Neural cell (in vitro differentiated cells): ENCODE data around the gene CXCL16. TPM values are rescaled to one million over a fixed set of nuclear protein-coding genes. Genes with fewer than 3 reads are reported as not detected.

ENCODE experiments used
- H2AFZ ChIP-seq: fragments of 200-600, 300-800 bp; sonication (generic), shearing (Covaris generic); 2 replicates; pipeline ENCODE4 v1.6.0; 2014; ENCODE audit warnings: low read depth, mild to moderate bottlenecking, antibody characterized with exemption, low read length, moderate library complexity
- H3F3A ChIP-seq: fragments of 200-600 bp; shearing (Covaris generic); 2 replicates; pipeline ENCODE4 v1.6.1; 2016; ENCODE audit warnings: mild to moderate bottlenecking, moderate library complexity, mixed read lengths, antibody characterized with exemption, low read length; ENCODE audit not compliant: insufficient read depth, poor library complexity, severe bottlenecking
- H3K27ac ChIP-seq: fragments of 200-600, 300-800 bp; sonication (generic), shearing (Covaris generic); 2 replicates; pipeline ENCODE4 v1.5.1; 2014; ENCODE audit warnings: mild to moderate bottlenecking, low read length, moderate library complexity
- H3K27me3 ChIP-seq: fragments of 300-800, 200-600 bp; sonication (generic), shearing (Covaris generic); 2 replicates; pipeline ENCODE4 v1.6.0; 2014; ENCODE audit warnings: mild to moderate bottlenecking, low read depth, low read length, moderate library complexity; ENCODE audit not compliant: insufficient read depth
- H3K36me3 ChIP-seq: fragments of 300-800, 200-600 bp; sonication (generic), shearing (Covaris generic); 2 replicates; pipeline ENCODE4 v1.5.1; 2014; ENCODE audit warnings: mild to moderate bottlenecking, antibody characterized with exemption, low read length, moderate library complexity; ENCODE audit not compliant: insufficient read depth
- H3K4me2 ChIP-seq: fragments of 300-800, 200-600 bp; sonication (generic), shearing (Covaris generic); 2 replicates; pipeline ENCODE4 v1.6.0; 2014; ENCODE audit warnings: mild to moderate bottlenecking, low read length
- H3K4me3 ChIP-seq: fragments of 300-800, 200-600 bp; sonication (generic), shearing (Covaris generic); 2 replicates; pipeline ENCODE4 v1.5.1; 2014; ENCODE audit warnings: mild to moderate bottlenecking, low read length, moderate library complexity
- H3K79me2 ChIP-seq: fragments of 200-600 bp; shearing (Covaris generic); replicated peaks from 2 replicates; pipeline ENCODE4 v1.6.0; 2014; ENCODE audit warnings: mild to moderate bottlenecking, low read length, moderate library complexity; ENCODE audit not compliant: insufficient read depth
- H3K9ac ChIP-seq: fragments of 300-800, 200-600 bp; sonication (generic), shearing (Covaris generic); 2 replicates; pipeline ENCODE4 v1.6.1; 2016; ENCODE audit warnings: mild to moderate bottlenecking, low read length, mixed read lengths
- H3K9me2 ChIP-seq: fragments of 200-600 bp; shearing (Covaris generic); 2 replicates; pipeline ENCODE4 v1.6.1; 2016; ENCODE audit warnings: mild to moderate bottlenecking, low read length, mixed read lengths; ENCODE audit not compliant: insufficient read depth
- H3K9me3 ChIP-seq: fragments of 200-600, 300-800 bp; sonication (generic), shearing (Covaris generic); 2 replicates; pipeline ENCODE4 v1.6.1; 2016; ENCODE audit warnings: mild to moderate bottlenecking, mixed run types, low read length, moderate library complexity, mixed read lengths
- H4K20me1 ChIP-seq: fragments of 200-600 bp; shearing (Covaris generic); 2 replicates; pipeline ENCODE4 v1.6.1; 2016; ENCODE audit warnings: mild to moderate bottlenecking, mixed run types; ENCODE audit not compliant: insufficient read depth
- CTCF ChIP-seq: fragments of 450-650 bp; IDR thresholded peaks from 2 replicates; pipeline ENCODE4 v1.5.1; 2014; ENCODE audit warnings: antibody characterized with exemption, mild to moderate bottlenecking, moderate library complexity; ENCODE audit not compliant: poor library complexity, severe bottlenecking
- EP300 ChIP-seq: fragments of 450-650 bp; conservative IDR thresholded peaks from 2 replicates; pipeline ENCODE4 v1.6.1; 2014; ENCODE audit warnings: antibody characterized with exemption, mild to moderate bottlenecking, moderate library complexity; ENCODE audit not compliant: poor library complexity, severe bottlenecking
- EZH2 ChIP-seq: fragments of 200-600, 300-800 bp; shearing (Covaris generic), sonication (generic); IDR thresholded peaks from 2 replicates; pipeline ENCODE4 v1.6.1; 2014; ENCODE audit warnings: antibody characterized with exemption, low read length, borderline replicate concordance, mild to moderate bottlenecking; ENCODE audit not compliant: insufficient read depth, poor library complexity, severe bottlenecking
- MXI1 ChIP-seq: fragments of 450-650 bp; conservative IDR thresholded peaks from 2 replicates; pipeline ENCODE4 v1.6.1; 2014; ENCODE audit warnings: antibody characterized with exemption, mild to moderate bottlenecking; ENCODE audit not compliant: poor library complexity, severe bottlenecking
- POLR2AphosphoS5 ChIP-seq: IDR thresholded peaks from 2 replicates; pipeline ENCODE4 v1.6.1; 2012
- RAD21 ChIP-seq: fragments of 450-650 bp; conservative IDR thresholded peaks from 2 replicates; pipeline ENCODE4 v1.6.1; 2014; ENCODE audit warnings: antibody characterized with exemption, mild to moderate bottlenecking, moderate library complexity
- REST ChIP-seq: IDR thresholded peaks from 2 replicates; pipeline ENCODE4 v1.6.1; 2012; ENCODE audit warnings: borderline replicate concordance
- SMC3 ChIP-seq: fragments of 450-650 bp; conservative IDR thresholded peaks from 2 replicates; pipeline ENCODE4 v1.6.1; 2014; ENCODE audit warnings: antibody characterized with exemption, mild to moderate bottlenecking, moderate library complexity; ENCODE audit not compliant: poor library complexity
- TAF1 ChIP-seq: IDR thresholded peaks from 2 replicates; pipeline ENCODE4 v1.6.1; 2012; ENCODE audit warnings: low read depth
- polyA plus RNA-seq: library from polyadenylated mRNA; depleted of rRNA; stranded (reverse); fragments of >200 nt; gene quantifications from 2 replicates; pipeline ENCODE4 v1.2.3, GENCODE V29; 2014

The CXCL16 gene
- polyA plus RNA-seq, 1 donor from 2014 or later = not detected

GRCh38 chr17:4753392-4753791 is 13.7 kb upstream of the CXCL16 start:
- Histone ChIP-seq H3K9me3 (no peaks in the 10 kb centered on the region), H4K20me1 (no peaks in the 10 kb centered on the region), H3K27me3 (no peaks in the 10 kb centered on the region), H3K36me3 (no peaks in the 10 kb centered on the region), H3K4me3 (no peak overlapping the region), H3K27ac (no peak overlapping the region), H3K9ac (no peak overlapping the region), H3K4me2 (no peak overlapping the region), H3K9me2 (no peaks in the 10 kb centered on the region), H3K79me2 (no peaks in the 10 kb centered on the region), H3F3A (no peaks in the 10 kb centered on the region), H2AFZ (no peak overlapping the region)
- TF ChIP-seq EP300 (no peak), MXI1 (no peak), RAD21 (no peak), SMC3 (no peak), REST (no peak), CTCF (no peak), POLR2AphosphoS5 (no peak), TAF1 (no peak), EZH2 (no peak)

GRCh38 chr17:4751932-4752331 is 12.2 kb upstream of the CXCL16 start:
- Histone ChIP-seq H3K36me3 (no peaks in the 10 kb centered on the region), H3K27ac (no peak overlapping the region), H3K4me3 (no peak overlapping the region), H3K4me2 (no peak overlapping the region), H3K27me3 (no peaks in the 10 kb centered on the region), H3K9me3 (no peaks in the 10 kb centered on the region), H3K9me2 (no peaks in the 10 kb centered on the region), H3F3A (no peaks in the 10 kb centered on the region), H2AFZ (no peak overlapping the region), H4K20me1 (no peaks in the 10 kb centered on the region), H3K79me2 (no peaks in the 10 kb centered on the region), H3K9ac (no peak overlapping the region)
- no peak for TF ChIP-seq POLR2AphosphoS5
- TF ChIP-seq TAF1 = no peak
- no peak for TF ChIP-seq REST
- TF ChIP-seq SMC3 = no peak
- TF ChIP-seq EZH2 = no peak
- no peak for TF ChIP-seq EP300
- no peak for TF ChIP-seq MXI1
